GM19043 (cell line): ENCODE measurements around the gene SNPH.
"Not testable (repeated sequence)": the region's sequence is repeated elsewhere in the genome, so short reads cannot be mapped to it uniquely, and the experiment has no call there.

ENCODE experiments used
- ATAC-seq: cut with Tn5 transposase; IDR thresholded peaks from one replicate; pipeline ENCODE4 v1.9.1; 2021; ENCODE audit warnings: low read depth; ENCODE audit not compliant: unreplicated experiment

Gene SNPH

DNA sequence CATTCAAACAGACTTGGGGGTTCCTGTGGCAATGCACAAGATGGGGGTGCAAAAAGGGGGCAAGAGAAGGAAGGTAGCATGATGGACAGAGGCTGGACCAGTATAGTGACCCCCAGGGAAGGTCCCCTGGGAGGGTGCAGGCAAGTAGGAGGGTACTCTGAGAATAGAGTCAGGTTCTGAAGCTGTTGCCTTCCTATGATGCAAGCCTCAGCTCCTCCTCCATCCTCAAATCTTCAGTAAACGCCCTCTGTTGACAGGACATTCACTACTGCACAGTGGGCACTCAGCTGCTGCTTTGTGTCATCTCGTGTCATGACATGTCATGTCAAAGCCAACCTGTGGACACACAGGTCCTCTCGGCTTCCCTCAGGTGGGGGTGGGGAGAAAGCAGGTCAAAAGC is 68.7 kb downstream of the SNPH start:
- ATAC-seq = no peak

DNA sequence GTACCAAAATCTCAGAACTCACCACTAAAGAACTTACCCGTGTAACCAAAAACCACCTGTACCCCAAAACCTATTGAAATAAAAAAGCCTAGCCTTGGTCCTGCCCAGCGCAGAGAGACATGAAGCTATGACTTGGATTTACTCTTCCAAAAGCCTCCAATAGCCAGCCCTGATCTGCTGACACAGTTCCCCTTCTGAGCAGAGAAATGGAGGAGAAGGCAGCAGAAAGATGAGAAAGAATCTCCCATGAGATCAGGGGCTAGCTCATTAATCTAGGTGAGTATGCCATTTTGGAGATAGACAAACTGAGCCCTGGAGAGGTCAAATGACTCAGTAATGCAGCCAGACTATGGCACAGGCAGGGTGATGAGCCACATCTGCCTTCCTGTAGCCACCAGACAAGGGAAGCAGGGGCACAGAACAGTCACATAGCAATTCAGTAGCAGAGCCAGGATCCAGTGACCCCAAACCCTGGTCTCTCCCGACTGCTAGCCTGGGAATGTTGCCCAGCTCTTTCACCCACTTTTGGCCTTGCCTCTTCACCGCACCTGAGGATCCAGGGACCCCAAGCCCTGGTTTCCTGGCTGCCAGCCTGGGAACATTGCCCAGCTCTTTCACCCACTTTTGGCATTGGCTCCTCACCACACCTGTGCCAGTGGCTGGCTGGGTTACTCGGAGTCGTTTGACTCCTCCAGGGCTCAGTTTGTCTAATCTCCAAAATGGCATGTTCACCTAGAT is 70.0 kb downstream of the SNPH start:
- ATAC-seq = no peak

DNA sequence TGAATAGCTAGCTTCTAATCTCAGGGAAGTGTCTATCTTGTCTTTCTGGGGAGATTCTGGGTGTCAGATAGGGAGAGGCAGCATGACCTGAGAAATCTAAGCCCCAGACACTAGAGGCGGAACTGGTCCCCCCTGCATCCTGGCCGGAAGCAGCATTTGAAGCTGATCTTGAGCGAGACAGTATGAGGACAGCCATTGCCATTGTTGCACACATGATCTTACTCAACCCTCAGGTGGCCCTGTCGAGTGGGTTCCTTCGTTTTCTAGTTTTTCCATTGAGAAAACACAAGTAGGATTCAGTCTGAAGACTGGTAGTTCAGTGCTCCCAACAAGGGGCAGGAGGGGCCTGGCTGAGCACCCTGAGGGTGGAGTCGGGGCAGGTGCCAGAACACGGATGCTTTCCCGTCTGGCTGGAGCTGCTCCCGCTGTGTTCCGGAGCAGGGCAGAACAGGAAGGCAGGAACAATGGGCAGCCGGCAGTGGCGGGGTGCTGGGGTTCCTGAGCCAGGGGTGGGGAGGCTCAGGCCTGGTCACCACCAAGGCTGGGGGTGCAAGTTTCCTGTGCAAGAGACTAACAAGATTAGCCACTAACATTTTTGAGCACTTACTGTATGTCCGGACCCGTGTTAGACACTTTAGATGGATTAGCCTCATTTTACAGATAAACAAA is 70.7 kb downstream of the SNPH start:
- no peak for ATAC-seq

DNA sequence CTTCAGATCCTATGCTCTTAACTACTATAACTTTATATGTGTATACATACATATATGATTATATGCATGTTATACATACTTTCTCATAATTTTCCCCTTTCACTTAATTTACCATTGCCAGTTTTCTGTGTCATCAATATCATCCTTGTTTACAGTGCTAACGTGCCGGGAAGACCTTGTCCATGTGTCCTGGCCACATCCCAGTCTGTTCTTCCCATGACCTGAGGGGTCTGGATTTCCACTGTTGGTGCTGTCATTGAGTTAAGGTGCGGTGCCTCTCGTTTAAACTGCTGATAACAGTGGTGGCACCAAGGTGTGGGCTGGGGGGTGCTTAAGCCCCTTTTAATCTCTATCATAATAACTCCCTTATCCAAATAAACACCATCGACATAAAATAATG is 71.3 kb downstream of the SNPH start:
- ATAC-seq = no peak

DNA sequence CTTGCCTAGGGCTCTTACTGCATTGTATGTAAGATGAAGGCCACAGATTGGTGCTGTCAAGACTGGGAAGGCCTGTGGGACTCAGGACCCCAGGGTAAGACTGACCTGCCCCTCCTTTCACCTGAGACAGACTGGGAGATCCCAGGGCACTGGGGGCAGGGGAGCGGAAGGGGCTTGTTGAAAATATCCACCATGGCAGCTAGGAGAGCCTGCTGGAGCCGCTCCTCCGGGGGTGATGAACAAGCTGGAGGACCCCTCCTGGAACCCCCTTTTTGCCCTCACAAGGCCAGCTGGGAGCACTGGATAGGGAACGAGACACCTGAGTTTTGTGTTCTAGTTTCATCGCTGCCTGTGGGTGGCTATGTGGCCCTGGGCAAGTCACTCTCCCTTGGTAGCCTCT is 72.0 kb downstream of the SNPH start:
- no peak for ATAC-seq

DNA sequence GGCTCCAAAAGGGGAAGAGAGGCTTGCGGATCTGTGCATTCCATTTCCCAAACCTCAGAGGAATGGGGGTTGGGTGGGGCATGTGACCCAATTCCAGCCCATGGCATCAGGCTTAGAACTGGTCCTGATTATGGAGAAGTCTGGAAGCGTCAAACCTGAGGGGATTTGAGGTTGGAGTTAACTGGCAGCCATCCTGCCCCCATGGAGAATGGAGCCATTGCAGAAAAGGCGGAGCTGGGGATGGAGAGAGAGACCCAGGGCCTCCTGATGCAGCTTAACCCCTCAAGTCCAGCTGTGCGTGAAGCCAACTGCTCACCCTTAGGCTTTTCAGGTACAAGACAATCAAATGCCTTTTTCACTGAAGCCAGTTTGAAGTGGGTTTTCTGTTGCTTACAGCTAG is 72.7 kb downstream of the SNPH start:
- ATAC-seq = no peak

DNA sequence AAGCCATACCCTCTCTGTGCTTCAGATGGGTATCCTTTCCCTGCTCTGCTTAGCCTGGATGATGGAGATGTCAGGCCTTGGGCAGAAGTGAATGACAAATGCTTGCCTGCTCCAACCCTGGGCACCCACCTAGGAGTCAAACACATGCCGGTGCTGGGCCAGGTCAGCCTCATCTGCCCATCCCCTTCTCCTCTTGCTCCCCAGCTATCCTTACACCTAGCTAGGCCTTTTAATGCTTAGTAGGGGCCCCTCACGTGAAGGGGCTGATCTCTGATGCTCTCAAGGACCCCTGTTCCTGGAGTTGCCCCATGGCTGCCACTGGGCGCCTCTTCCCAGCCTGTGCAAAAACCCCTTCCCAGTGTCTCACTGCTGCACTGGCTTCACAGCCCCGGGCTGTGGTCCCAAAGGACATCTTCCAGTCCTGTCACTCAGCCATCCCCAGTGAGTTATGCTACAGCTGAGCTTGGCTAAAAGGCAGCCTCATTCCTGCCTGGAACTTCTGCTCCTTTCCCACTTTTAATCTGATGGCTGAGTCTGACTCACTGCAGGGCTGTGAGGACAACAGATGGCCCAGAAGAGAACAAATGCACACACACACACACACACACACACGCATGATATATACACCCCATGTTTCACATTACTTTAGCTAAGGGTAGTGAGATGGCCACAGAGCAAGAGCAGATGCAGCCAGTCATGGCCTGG is 75.6 kb downstream of the SNPH start:
- no peak for ATAC-seq

DNA sequence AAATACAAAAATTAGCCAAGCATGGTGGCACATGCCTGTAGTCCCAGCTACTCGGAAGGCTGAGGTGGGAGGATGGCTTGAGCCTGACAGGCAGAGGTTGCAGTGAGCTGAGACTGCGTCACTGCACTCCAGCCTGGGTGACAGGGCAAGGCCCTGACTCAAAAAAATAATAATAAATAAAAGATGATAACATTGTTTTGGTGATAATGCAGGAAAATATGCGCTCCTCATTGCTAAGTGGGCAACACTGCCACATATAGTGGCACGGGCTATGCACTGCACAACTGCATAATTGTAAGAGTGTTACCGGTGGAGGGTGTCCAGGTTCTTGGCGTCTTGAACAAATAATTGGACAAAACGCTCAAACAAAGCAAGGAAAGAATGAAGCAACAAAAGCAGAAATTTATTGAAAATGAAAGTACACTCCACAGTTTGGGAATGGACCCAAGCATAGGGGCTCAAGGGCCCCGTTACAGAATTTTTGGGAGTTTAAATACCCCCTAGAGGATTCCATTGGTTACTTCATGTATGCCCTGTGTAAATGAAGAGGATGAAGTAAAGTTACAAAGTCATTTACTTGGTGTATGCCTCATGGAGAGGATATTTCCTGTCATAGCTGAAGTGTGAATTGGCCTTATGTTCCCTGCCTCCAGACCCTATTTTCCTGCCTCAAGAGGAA is 77.5 kb downstream of the SNPH start:
- not testable (repeated sequence) for ATAC-seq

DNA sequence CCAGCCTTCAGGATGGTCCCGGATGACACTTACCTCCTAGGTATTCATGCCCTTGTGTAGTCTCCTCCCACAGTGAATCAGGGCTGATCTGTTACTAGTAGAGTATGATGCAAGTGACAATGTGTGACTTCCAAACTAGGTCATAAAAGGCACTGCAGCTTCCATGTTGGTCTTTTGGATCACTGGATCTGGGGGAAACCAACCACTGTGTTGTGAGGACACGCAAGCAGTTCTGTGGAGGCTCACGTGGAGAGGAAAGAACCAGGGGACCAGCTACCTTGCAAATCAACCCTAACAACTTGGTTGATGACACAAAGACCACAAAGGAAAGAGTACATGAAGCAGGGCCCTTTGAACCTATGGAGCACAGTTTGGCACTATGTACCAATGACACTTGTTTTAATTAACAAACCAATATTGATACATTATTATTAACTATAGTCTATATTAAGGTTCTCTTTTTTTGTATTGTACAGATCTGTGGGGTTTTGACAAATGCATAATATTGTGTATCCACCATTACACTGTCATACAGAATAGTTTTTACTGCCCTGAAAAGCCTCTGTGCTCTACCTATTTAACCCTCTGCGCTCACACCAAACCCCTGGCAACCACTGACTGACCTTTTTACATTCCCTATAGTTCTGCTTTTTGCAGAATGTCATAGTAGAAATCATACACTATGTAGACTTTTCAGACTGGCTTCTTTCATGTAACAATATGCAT is 79.1 kb downstream of the SNPH start:
- no peak for ATAC-seq

DNA sequence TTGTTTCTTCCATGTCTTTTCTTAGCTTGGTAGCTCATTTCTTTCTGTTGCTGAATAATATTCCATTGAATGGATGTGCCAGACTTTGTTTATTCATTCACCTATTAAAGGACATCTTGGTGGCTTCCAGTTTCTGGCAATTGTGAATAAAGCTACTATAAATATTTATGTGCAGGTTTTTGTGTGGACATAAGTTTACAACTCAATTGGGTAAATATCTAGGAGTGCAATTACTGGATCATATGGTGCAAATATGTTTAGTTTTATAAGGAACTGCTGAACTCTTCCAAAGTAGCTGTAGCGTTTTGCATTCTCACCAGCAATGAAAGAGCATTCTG is 79.6 kb downstream of the SNPH start:
- no peak for ATAC-seq

DNA sequence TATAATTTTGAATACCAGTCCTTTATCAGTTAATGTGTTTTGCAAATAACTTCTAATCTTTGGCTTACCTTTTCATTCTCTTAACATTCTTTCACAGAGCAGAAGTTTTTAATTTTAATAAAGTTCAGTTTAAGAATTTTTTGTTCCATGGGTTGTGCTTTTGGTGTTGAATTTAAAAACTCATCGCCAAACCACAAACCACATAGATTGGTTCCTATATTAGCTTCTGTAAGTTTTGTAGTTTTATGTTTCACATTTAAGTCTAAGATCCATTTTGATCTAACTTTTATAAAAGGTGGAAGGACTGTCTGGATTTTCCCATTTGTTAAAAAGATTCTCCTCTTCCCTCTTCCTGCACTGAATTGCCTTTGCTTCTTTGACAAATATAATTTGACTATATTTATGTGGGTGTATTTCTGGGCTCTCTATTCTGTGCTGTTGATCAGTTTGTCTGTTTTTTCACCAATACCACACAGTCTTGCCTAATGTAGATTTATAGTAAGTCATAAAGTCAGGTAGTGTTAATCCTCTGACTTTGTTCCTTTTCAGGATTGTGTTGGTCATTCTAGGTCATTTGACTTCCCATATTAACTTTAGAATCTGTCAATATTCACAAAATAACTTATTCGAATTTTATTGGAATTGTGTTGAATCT is 80.3 kb downstream of the SNPH start:
- ATAC-seq = no peak

DNA sequence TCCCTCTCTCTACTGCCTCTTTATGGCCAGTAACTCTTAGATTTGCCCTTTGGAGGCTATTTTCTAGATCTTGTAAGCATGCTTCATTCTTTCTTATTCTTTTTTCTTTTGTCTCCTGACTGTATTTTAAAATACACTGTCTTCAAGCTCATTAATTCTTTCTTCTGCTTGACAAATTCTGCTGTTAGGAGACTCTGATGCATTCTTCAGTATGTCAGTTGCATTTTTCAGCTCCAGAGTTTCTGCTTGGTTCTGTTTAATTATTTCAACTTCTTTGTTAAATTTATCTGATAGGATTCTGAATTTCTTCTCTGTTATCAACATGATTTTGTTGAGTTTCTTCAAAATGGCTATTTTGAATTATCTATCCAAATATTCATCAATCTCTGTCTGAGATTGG is 87.9 kb downstream of the SNPH start:
- no peak for ATAC-seq

DNA sequence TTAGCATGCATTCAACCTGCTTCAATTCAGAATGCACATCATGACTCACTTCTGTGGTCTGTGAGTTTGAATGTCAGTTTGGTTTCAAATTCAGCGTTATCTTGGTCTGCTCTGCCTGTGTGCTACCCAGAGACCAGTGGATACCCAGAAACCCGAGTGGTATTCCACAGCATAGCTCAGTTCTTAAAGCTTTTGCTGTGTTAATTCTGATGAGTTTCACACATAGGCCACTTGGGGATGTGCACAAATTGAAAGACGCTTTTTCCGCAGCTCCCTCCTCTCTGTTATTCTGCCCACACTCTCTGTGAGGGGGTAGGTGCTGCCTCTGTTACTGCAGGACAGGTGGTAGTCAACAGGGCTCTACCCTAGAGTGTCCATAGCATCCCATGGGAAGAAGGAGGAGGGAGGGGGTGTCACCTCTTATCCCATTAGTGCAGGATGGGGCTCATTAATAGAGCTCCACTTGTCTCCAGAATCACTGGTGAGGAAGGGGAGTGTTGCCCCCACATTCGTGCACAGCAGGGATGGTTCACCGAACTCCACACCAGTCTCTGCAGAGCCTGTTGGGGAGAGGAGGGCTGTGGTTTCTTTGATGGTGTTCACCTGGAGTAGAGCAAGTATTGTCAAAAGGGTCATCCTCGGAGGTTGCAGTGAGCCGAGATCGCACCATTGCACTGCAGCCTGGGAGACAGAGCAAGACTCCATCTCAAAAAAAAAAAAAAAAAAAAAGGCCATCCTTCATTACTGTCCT is 92.0 kb downstream of the SNPH start:
- ATAC-seq = no peak
